Keratinocyte (primary cell): ENCODE data around the gene L1CAM. TPM values are rescaled to one million over a fixed set of nuclear protein-coding genes. Genes with fewer than 3 reads are reported as not detected.

Experiments
- DNase-seq: peaks from one replicate; pipeline ENCODE4 v3.0.0-alpha.2; 2011; ENCODE audit warnings: low read depth, missing footprints, low spot score
- FAIRE-seq: peaks from 2 replicates; lab custom pipeline; 2011; peaks lifted over from hg19 to GRCh38; lab: Jason Lieb, UNC
- H2AFZ ChIP-seq: 2 replicates; pipeline ENCODE4 v1.6.0; 2012; ENCODE audit warnings: low read length, control low read depth, inconsistent platforms; ENCODE audit not compliant: control insufficient read depth
- H3K27ac ChIP-seq: 2 replicates; pipeline ENCODE4 v1.5.1; 2011; ENCODE audit warnings: low read length; ENCODE audit not compliant: control insufficient read depth, insufficient read depth
- H3K27me3 ChIP-seq: 3 replicates; pipeline ENCODE4 v1.6.0; 2011; ENCODE audit warnings: low read length; ENCODE audit not compliant: control insufficient read depth, insufficient read depth; ENCODE audit errors: extremely low read depth
- H3K36me3 ChIP-seq, 2 experiments: 2 replicates in 1 of 2; 3 replicates in 1 of 2; pipeline ENCODE4 v1.5.1; 2011; ENCODE audit warnings: low read length in 2 of 2, mild to moderate bottlenecking in 1 of 2; ENCODE audit not compliant: control insufficient read depth in 2 of 2, insufficient read depth in 2 of 2; ENCODE audit errors: extremely low read depth in 1 of 2
- H3K4me1 ChIP-seq: 3 replicates; pipeline ENCODE4 v1.5.1; 2011; ENCODE audit warnings: low read length; ENCODE audit not compliant: control insufficient read depth, insufficient read depth; ENCODE audit errors: extremely low read depth
- H3K4me2 ChIP-seq: 3 replicates; pipeline ENCODE4 v1.6.0; 2011; ENCODE audit warnings: low read depth, low read length; ENCODE audit not compliant: control insufficient read depth, insufficient read depth; ENCODE audit errors: extremely low read depth
- H3K4me3 ChIP-seq, 3 experiments: fragments of 200-600 bp in 1 of 3; sonication (generic) in 1 of 3; 2 replicates in 2 of 3; 3 replicates in 1 of 3; pipeline ENCODE4 v1.5.1; 2011 to 2016; ENCODE audit warnings: low read length in 3 of 3, mild to moderate bottlenecking in 3 of 3, control low read depth in 2 of 3, inconsistent platforms in 1 of 3, low read depth in 1 of 3, mixed read lengths in 1 of 3, mixed run types in 1 of 3, moderate library complexity in 1 of 3; ENCODE audit not compliant: control insufficient read depth in 2 of 3, insufficient read depth in 2 of 3; ENCODE audit errors: extremely low read depth in 1 of 3
- H3K79me2 ChIP-seq: 2 replicates; pipeline ENCODE4 v1.6.0; 2012; ENCODE audit warnings: low read length; ENCODE audit not compliant: control insufficient read depth, insufficient read depth
- H3K9ac ChIP-seq: 3 replicates; pipeline ENCODE4 v1.6.0; 2011; ENCODE audit warnings: low read length; ENCODE audit not compliant: control insufficient read depth, insufficient read depth; ENCODE audit errors: extremely low read depth
- H3K9me1 ChIP-seq: 3 replicates; pipeline ENCODE4 v1.6.0; 2011; ENCODE audit warnings: low read length; ENCODE audit not compliant: control insufficient read depth, insufficient read depth; ENCODE audit errors: extremely low read depth
- H3K9me3 ChIP-seq: 2 replicates; pipeline ENCODE4 v1.5.1; 2012; ENCODE audit warnings: low read depth, low read length; ENCODE audit not compliant: control insufficient read depth
- H4K20me1 ChIP-seq: 3 replicates; pipeline ENCODE4 v1.6.0; 2011; ENCODE audit warnings: low read length; ENCODE audit not compliant: control insufficient read depth, insufficient read depth; ENCODE audit errors: extremely low read depth
- EZH2 ChIP-seq: IDR thresholded peaks from one replicate; pipeline ENCODE4 v1.6.1; 2012; ENCODE audit warnings: inconsistent platforms, mild to moderate bottlenecking, low read length, moderate library complexity
- dilution Hi-C: fragments of 300-500 bp; cut with MboI; formaldehyde crosslinking; loops from one replicate; pipeline ENCODE4 v1.7.0; 2020; ENCODE audit warnings: low sequenced_read_pairs; ENCODE audit not compliant: extremely low pct_ligation_motif_present
- polyA plus RNA-seq, 5 experiments: library from polyadenylated mRNA; depleted of rRNA in 3 of 5; stranded (reverse) in 3 of 5; stranded (forward) in 1 of 5; unstranded in 1 of 5; fragments of >200 nt; gene quantifications; 1 replicate in 1 of 5; 2 replicates in 3 of 5; 3 replicates in 1 of 5; pipeline versions ENCODE4 v1.2.1 to v1.2.3, GENCODE V29; 2011 to 2012; ENCODE audit warnings: missing spikeins in 2 of 5, low read depth in 1 of 5, low replicate concordance in 1 of 5
- TF ChIP-seq, protein P1 (sequence below), 3 experiments: IDR thresholded peaks in 1 of 3; conservative IDR thresholded peaks in 1 of 3; optimal IDR thresholded peaks in 1 of 3; 2 replicates in 2 of 3; 3 replicates in 1 of 3; pipeline versions ENCODE3 to v1.5.1; 2011; ENCODE audit warnings: low read length in 3 of 3, mild to moderate bottlenecking in 3 of 3, moderate library complexity in 2 of 3, control low read depth in 1 of 3, inconsistent platforms in 1 of 3; ENCODE audit not compliant: insufficient read depth in 2 of 3; ENCODE audit errors: extremely low read depth in 1 of 3

The L1CAM gene
- polyA plus RNA-seq, 1 donor (not counting 4 experiments of a cell fraction or from before 2014, with no cell fraction given) = 18.2 TPM

DNA sequence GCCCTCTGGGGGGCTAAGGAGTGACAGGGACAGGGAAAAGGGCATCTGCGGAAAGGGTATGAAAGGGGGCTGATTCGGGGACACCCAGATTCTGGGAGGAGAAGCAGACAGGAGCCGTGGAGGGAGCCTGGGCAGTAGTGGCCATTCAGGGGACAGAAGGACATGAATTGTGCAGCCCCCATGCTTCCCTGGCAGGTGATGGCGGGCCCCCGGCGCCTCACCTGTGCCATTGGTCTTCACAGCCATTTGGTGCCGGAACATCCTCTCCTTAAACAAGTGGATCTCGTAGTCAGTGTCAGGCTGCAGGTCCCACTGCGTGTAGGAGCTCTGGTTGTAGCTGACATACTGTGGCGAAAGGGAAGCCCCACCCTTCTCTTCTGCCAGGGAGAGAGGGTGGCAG, 21.9 kb downstream of the L1CAM start:
- Histone ChIP-seq H3K9me1 (no peaks in the 10 kb centered on the region), H2AFZ (no peak overlapping the region), H3K79me2 (no peaks in the 10 kb centered on the region), H3K9ac (no peak overlapping the region), H3K36me3 (peaks cover 0 to 8% of the 10 kb centered on the region in 2 experiments), H3K4me1 (no peaks in the 10 kb centered on the region), H3K27ac (no peak overlapping the region), H3K4me2 (no peak overlapping the region), H3K9me3 (no peaks in the 10 kb centered on the region), H3K27me3 (no peaks in the 10 kb centered on the region), H4K20me1 (no peaks in the 10 kb centered on the region), H3K4me3 (no peak overlapping the region)
- TF ChIP-seq, protein P1, sequence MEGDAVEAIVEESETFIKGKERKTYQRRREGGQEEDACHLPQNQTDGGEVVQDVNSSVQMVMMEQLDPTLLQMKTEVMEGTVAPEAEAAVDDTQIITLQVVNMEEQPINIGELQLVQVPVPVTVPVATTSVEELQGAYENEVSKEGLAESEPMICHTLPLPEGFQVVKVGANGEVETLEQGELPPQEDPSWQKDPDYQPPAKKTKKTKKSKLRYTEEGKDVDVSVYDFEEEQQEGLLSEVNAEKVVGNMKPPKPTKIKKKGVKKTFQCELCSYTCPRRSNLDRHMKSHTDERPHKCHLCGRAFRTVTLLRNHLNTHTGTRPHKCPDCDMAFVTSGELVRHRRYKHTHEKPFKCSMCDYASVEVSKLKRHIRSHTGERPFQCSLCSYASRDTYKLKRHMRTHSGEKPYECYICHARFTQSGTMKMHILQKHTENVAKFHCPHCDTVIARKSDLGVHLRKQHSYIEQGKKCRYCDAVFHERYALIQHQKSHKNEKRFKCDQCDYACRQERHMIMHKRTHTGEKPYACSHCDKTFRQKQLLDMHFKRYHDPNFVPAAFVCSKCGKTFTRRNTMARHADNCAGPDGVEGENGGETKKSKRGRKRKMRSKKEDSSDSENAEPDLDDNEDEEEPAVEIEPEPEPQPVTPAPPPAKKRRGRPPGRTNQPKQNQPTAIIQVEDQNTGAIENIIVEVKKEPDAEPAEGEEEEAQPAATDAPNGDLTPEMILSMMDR (optimal IDR thresholded peaks at IDR 0.05 in 1 of 3, IDR thresholded peaks at IDR 0.05 in 1 of 3, conservative IDR thresholded peaks at IDR 0.05 in 1 of 3; ENCODE audit: extremely low read depth in 1 of 3, insufficient read depth in 2 of 3, low read length in 3 of 3) = no peak
- no peak for TF ChIP-seq EZH2
- no peak for DNase-seq
- dilution Hi-C loops = no loop called here
- FAIRE-seq = no peak

DNA sequence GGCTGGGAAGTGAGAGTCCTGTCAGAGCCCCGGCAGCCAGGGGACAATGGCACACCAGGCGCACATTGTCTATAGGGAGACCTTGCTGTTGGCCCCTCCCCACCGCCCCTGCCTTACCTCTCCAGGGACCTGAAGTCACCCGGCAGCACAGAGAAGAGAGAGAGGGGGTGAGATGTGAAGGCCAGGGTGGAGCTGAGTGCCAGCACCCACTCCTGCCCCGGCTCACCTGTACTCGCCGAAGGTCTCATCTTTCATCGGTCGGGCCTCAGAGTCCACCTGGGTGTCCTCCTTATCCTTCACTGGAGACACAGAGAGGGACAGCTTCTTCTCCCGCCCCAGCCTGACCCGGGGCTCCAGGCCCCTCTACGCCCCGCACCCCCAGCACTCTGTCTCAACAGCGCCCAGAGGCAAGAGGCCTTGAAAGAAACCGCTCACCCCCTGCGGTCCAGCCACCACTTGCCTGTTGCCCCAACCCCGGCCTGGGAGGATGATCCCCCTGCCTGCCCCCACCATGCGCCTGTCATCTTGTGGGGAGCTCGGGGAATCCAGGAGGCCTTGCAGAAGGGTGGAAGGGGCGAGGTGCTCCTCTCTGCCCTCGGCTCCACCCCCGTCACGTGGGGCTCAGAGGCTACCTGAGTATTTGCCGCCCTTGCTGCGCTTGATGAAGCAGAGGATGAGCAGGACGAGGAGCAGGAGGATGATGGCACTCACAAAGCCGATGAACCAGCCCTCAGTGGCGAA, 22.6 kb downstream of the L1CAM start:
- Histone ChIP-seq H3K9me3 (no peaks in the 10 kb centered on the region), H3K4me1 (no peaks in the 10 kb centered on the region), H3K79me2 (no peaks in the 10 kb centered on the region), H3K36me3 (peaks cover 0 to 8% of the 10 kb centered on the region in 2 experiments), H3K27ac (no peak overlapping the region), H3K27me3 (no peaks in the 10 kb centered on the region), H3K4me2 (no peak overlapping the region), H3K9ac (no peak overlapping the region), H3K9me1 (no peaks in the 10 kb centered on the region), H3K4me3 (no peak overlapping the region), H2AFZ (no peak overlapping the region), H4K20me1 (no peaks in the 10 kb centered on the region)
- dilution Hi-C loops = no loop called here
- DNase-seq = no peak
- FAIRE-seq = no peak
- no peak for TF ChIP-seq EZH2
- TF ChIP-seq, protein P1 (optimal IDR thresholded peaks at IDR 0.05 in 1 of 3, IDR thresholded peaks at IDR 0.05 in 1 of 3, conservative IDR thresholded peaks at IDR 0.05 in 1 of 3; ENCODE audit: extremely low read depth in 1 of 3, insufficient read depth in 2 of 3, low read length in 3 of 3) = no peak
